Ishikawa (cell line): ENCODE results near the gene HES3.

Source experiments
- CEBPB ChIP-seq: IDR thresholded peaks from 2 replicates; pipeline ENCODE4 v1.6.1; 2012
- CREB1 ChIP-seq: IDR thresholded peaks from 2 replicates; pipeline ENCODE4 v1.6.1; 2012; ENCODE audit warnings: low read depth
- EGR1 ChIP-seq: IDR thresholded peaks from 2 replicates; pipeline ENCODE4 v1.6.1; 2012
- EP300 ChIP-seq: IDR thresholded peaks from 2 replicates; pipeline ENCODE4 v1.6.1; 2012; ENCODE audit warnings: borderline replicate concordance
- FOXM1 ChIP-seq: IDR thresholded peaks from 2 replicates; pipeline ENCODE4 v1.6.1; 2012; ENCODE audit warnings: low read depth, borderline replicate concordance
- MAX ChIP-seq: IDR thresholded peaks from 2 replicates; pipeline ENCODE4 v1.6.1; 2012
- NFIC ChIP-seq: IDR thresholded peaks from 2 replicates; pipeline ENCODE4 v1.6.1; 2012
- RAD21 ChIP-seq: IDR thresholded peaks from 2 replicates; pipeline ENCODE4 v1.6.1; 2012; ENCODE audit warnings: low read depth
- REST ChIP-seq: IDR thresholded peaks from 2 replicates; pipeline ENCODE4 v1.6.1; 2012; ENCODE audit warnings: low read depth, mild to moderate bottlenecking
- TAF1 ChIP-seq: IDR thresholded peaks from 2 replicates; pipeline ENCODE4 v1.6.1; 2012; ENCODE audit warnings: low read depth, mild to moderate bottlenecking
- TCF12 ChIP-seq: IDR thresholded peaks from 2 replicates; pipeline ENCODE4 v1.6.1; 2012; ENCODE audit warnings: low read depth
- TEAD4 ChIP-seq: IDR thresholded peaks from 2 replicates; pipeline ENCODE4 v1.6.1; 2012
- USF1 ChIP-seq: IDR thresholded peaks from 2 replicates; pipeline ENCODE4 v1.6.1; 2012
- YY1 ChIP-seq: IDR thresholded peaks from 2 replicates; pipeline ENCODE4 v1.6.1; 2012; ENCODE audit warnings: low read depth
- ZBTB7A ChIP-seq: IDR thresholded peaks from 2 replicates; pipeline ENCODE4 v1.6.1; 2012; ENCODE audit warnings: low read depth

Gene HES3

GRCh38 chr1:6251681-6252373 is 7.8 kb downstream of the HES3 start:
- TF ChIP-seq EGR1, result no peak
- TF ChIP-seq FOXM1, result no peak
- TF ChIP-seq RAD21, result no peak
- no peak for TF ChIP-seq USF1
- TF ChIP-seq CREB1, result no peak
- TF ChIP-seq REST, result no peak
- TF ChIP-seq YY1, result no peak
- TF ChIP-seq TCF12, result no peak

GRCh38 chr1:6252374-6252710 is 8.4 kb downstream of the HES3 start:
- TF ChIP-seq MAX, result no peak
- no peak for TF ChIP-seq USF1
- TF ChIP-seq ZBTB7A, result no peak

- no peak for TF ChIP-seq ZBTB7A
- TF ChIP-seq YY1, result no peak
- TF ChIP-seq REST, result no peak
- no peak for TF ChIP-seq USF1
- no peak for TF ChIP-seq CREB1
- TF ChIP-seq EP300, result no peak
- no peak for TF ChIP-seq TEAD4
- no peak for TF ChIP-seq NFIC
- no peak for TF ChIP-seq MAX
Measured at GRCh38 chr1:6253380-6253779, 9.4 kb downstream of the HES3 start.

- TF ChIP-seq YY1 (no peak), CEBPB (no peak), TAF1 (no peak), USF1 (no peak), MAX (no peak), EP300 (no peak), RAD21 (no peak), TEAD4 (no peak), CREB1 (no peak), ZBTB7A (no peak), NFIC (no peak), EGR1 (no peak), FOXM1 (no peak), REST (no peak), TCF12 (no peak)
Measured at GRCh38 chr1:6254691-6255090, 10.7 kb downstream of the HES3 start.
